GM12878 (cell line): ENCODE data around the gene CENPP.

ENCODE experiments used
- BRCA1 ChIP-seq: IDR thresholded peaks from 2 replicates; pipeline ENCODE4 v1.6.1; 2011; ENCODE audit warnings: low read depth, low read length, improper control_type of control experiment
- MEF2A ChIP-seq: IDR thresholded peaks from 2 replicates; pipeline ENCODE4 v1.6.1; 2011; ENCODE audit warnings: low read depth, mild to moderate bottlenecking, low read length, moderate library complexity; ENCODE audit not compliant: insufficient read depth
- MYC ChIP-seq: IDR thresholded peaks from 2 replicates; pipeline ENCODE4 v1.6.1; 2011; ENCODE audit warnings: mild to moderate bottlenecking, low read length, moderate library complexity, inconsistent platforms; ENCODE audit not compliant: insufficient read depth, insufficient replicate concordance, insufficient read length, severe bottlenecking
- NFYB ChIP-seq: IDR thresholded peaks from 2 replicates; pipeline ENCODE4 v1.6.1; 2011; ENCODE audit warnings: low read depth, mild to moderate bottlenecking, low read length, improper control_type of control experiment, moderate library complexity; ENCODE audit not compliant: insufficient read depth
- POLR2A ChIP-seq: IDR thresholded peaks from 2 replicates; pipeline ENCODE4 v1.6.1; 2011; ENCODE audit warnings: low read depth, mild to moderate bottlenecking, low read length
- RAD21 ChIP-seq: IDR thresholded peaks from 2 replicates; pipeline ENCODE4 v1.6.1; 2011; ENCODE audit warnings: mild to moderate bottlenecking, low read depth, low read length, moderate library complexity; ENCODE audit not compliant: insufficient read depth
- RCOR1 ChIP-seq: conservative IDR thresholded peaks from 2 replicates; pipeline ENCODE4 v1.6.1; 2012; ENCODE audit warnings: low read depth, low read length, improper control_type of control experiment
- RFX5 ChIP-seq: IDR thresholded peaks from 2 replicates; pipeline ENCODE4 v1.6.1; 2011; ENCODE audit warnings: low read depth, low read length, improper control_type of control experiment
- SUZ12 ChIP-seq: fragments of 200-600 bp; sonication (generic); IDR thresholded peaks from one replicate; pipeline ENCODE4 v1.6.1; 2018; ENCODE audit warnings: antibody characterized with exemption, mild to moderate bottlenecking; ENCODE audit not compliant: unreplicated experiment
- TF ChIP-seq, protein P1 (sequence below), 3 experiments: IDR thresholded peaks in 2 of 3; conservative IDR thresholded peaks in 1 of 3; 2 replicates each; pipeline ENCODE4 v1.5.1; 2011; ENCODE audit warnings: low read depth in 3 of 3, low read length in 3 of 3, mild to moderate bottlenecking in 3 of 3, control low read depth in 2 of 3, moderate library complexity in 2 of 3, inconsistent platforms in 1 of 3, mixed read lengths in 1 of 3; ENCODE audit not compliant: control insufficient read depth in 2 of 3, insufficient read depth in 1 of 3; ENCODE audit errors: extremely low read depth in 1 of 3
- TF ChIP-seq, protein P2 (sequence below): IDR thresholded peaks from 2 replicates; pipeline ENCODE4 v1.6.1; 2011; ENCODE audit warnings: borderline replicate concordance, low read depth, mild to moderate bottlenecking, moderate library complexity, mixed read lengths, low read length; ENCODE audit not compliant: insufficient read depth; ENCODE audit errors: extremely low read length
- TF ChIP-seq, protein P3 (sequence below): IDR thresholded peaks from 2 replicates; pipeline ENCODE4 v1.6.1; 2012; ENCODE audit warnings: low read depth, low read length, improper control_type of control experiment

DNA sequence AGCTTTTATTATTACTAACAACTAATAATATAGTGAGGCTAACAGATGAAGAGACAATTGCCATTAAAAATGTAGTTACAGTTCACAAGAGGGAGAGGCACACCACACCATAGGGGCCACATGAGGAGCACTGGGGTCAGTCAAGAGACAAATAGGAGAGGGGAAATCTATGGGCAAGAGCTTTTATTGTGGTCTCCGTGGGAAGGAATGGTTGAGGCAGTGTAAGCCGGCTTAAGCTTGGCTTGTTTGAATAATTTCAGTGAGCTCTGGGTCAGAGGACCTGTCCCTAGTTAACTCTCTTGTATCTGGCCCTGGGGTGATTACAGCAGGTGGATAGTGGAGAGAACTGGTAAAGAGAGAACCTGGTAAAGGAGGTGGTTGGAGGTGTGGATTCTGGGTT lies 43.3 kb downstream of the CENPP start:
- TF ChIP-seq, protein P1, sequence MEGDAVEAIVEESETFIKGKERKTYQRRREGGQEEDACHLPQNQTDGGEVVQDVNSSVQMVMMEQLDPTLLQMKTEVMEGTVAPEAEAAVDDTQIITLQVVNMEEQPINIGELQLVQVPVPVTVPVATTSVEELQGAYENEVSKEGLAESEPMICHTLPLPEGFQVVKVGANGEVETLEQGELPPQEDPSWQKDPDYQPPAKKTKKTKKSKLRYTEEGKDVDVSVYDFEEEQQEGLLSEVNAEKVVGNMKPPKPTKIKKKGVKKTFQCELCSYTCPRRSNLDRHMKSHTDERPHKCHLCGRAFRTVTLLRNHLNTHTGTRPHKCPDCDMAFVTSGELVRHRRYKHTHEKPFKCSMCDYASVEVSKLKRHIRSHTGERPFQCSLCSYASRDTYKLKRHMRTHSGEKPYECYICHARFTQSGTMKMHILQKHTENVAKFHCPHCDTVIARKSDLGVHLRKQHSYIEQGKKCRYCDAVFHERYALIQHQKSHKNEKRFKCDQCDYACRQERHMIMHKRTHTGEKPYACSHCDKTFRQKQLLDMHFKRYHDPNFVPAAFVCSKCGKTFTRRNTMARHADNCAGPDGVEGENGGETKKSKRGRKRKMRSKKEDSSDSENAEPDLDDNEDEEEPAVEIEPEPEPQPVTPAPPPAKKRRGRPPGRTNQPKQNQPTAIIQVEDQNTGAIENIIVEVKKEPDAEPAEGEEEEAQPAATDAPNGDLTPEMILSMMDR (IDR thresholded peaks at IDR 0.05 in 2 of 3, conservative IDR thresholded peaks at IDR 0.05 in 1 of 3; ENCODE audit: control insufficient read depth in 2 of 3, extremely low read depth in 1 of 3, insufficient read depth in 1 of 3, low read depth in 3 of 3, low read length in 3 of 3), result no peak
- TF ChIP-seq MYC (no peak), RCOR1 (no peak), RAD21 (no peak), MEF2A (no peak), SUZ12 (no peak), POLR2A (no peak), NFYB (no peak), BRCA1 (no peak), RFX5 (no peak)
- TF ChIP-seq, protein P2, sequence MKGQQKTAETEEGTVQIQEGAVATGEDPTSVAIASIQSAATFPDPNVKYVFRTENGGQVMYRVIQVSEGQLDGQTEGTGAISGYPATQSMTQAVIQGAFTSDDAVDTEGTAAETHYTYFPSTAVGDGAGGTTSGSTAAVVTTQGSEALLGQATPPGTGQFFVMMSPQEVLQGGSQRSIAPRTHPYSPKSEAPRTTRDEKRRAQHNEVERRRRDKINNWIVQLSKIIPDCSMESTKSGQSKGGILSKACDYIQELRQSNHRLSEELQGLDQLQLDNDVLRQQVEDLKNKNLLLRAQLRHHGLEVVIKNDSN, result no peak
- TF ChIP-seq, protein P3, sequence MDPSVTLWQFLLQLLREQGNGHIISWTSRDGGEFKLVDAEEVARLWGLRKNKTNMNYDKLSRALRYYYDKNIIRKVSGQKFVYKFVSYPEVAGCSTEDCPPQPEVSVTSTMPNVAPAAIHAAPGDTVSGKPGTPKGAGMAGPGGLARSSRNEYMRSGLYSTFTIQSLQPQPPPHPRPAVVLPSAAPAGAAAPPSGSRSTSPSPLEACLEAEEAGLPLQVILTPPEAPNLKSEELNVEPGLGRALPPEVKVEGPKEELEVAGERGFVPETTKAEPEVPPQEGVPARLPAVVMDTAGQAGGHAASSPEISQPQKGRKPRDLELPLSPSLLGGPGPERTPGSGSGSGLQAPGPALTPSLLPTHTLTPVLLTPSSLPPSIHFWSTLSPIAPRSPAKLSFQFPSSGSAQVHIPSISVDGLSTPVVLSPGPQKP, result no peak
